Endothelial cell of umbilical vein (primary cell): ENCODE results near the gene ENOSF1. TPM values are rescaled to one million over a fixed set of nuclear protein-coding genes. Genes with fewer than 3 reads are reported as not detected.

ENCODE experiments used
- BruUV-seq: library from RNA; stranded (reverse); fragments of 400-500 nt; replicated peaks from 2 replicates; lab custom pipeline; 2021; lab: Mats Ljungman, UMichigan
- CTCF ChIA-PET: fragments of 300-600, 350-600 bp; sonication (Branson Sonifier 250); formaldehyde crosslinking; loops from one replicate; lab custom pipeline; 2021; ENCODE audit warnings: antibody characterized with exemption, inconsistent platforms; lab: Charles Lee
- POLR2A ChIA-PET: fragments of 300-600, 350-600 bp; sonication (Branson Sonifier 250); formaldehyde crosslinking; loops from one replicate; lab custom pipeline; 2021; ENCODE audit warnings: antibody characterized with exemption, inconsistent platforms; lab: Charles Lee
- DNase-seq: peaks from one replicate; pipeline ENCODE4 v3.0.0-alpha.2; 2011; ENCODE audit warnings: low read depth, low spot score
- FAIRE-seq: peaks from 2 replicates; lab custom pipeline; 2011; peaks lifted over from hg19 to GRCh38; lab: Jason Lieb, UNC
- H2AFZ ChIP-seq: 2 replicates; pipeline ENCODE4 v1.6.0; 2012; ENCODE audit warnings: low read depth, low read length, control low read depth, inconsistent platforms
- H3K27ac ChIP-seq: 2 replicates; pipeline ENCODE4 v1.5.1; 2011; ENCODE audit warnings: low read depth, mild to moderate bottlenecking, control low read depth, low read length, moderate library complexity; ENCODE audit not compliant: insufficient read depth
- H3K27me3 ChIP-seq, 2 experiments: 2 replicates each; pipeline versions ENCODE4 v1.6.0 to v1.6.1; 2011; ENCODE audit warnings: low read length in 2 of 2, mixed read lengths in 1 of 2; ENCODE audit not compliant: control insufficient read depth in 2 of 2, insufficient read depth in 2 of 2
- H3K36me3 ChIP-seq, 2 experiments: 2 replicates in 1 of 2; 3 replicates in 1 of 2; pipeline ENCODE4 v1.5.1; 2011; ENCODE audit warnings: low read length in 2 of 2, mild to moderate bottlenecking in 1 of 2, moderate library complexity in 1 of 2; ENCODE audit not compliant: control insufficient read depth in 2 of 2, insufficient read depth in 2 of 2; ENCODE audit errors: extremely low read depth in 1 of 2
- H3K4me1 ChIP-seq: 3 replicates; pipeline ENCODE4 v1.5.1; 2011; ENCODE audit warnings: mild to moderate bottlenecking, low read length; ENCODE audit not compliant: control insufficient read depth, insufficient read depth; ENCODE audit errors: extremely low read depth
- H3K4me2 ChIP-seq: 2 replicates; pipeline ENCODE4 v1.6.1; 2011; ENCODE audit warnings: low read length, control low read depth, mixed read lengths; ENCODE audit not compliant: insufficient read depth
- H3K4me3 ChIP-seq, 3 experiments: fragments of 200-600 bp in 1 of 3; sonication (generic), shearing (Covaris generic) in 1 of 3; replicated peaks in 1 of 3; 2 replicates each; pipeline ENCODE4 v1.5.1; 2011 to 2016; ENCODE audit warnings: control low read depth in 3 of 3, low read length in 3 of 3, mild to moderate bottlenecking in 2 of 3, inconsistent platforms in 1 of 3, low read depth in 1 of 3, moderate library complexity in 1 of 3; ENCODE audit not compliant: insufficient read depth in 1 of 3
- H3K79me2 ChIP-seq: 2 replicates; pipeline ENCODE4 v1.6.0; 2012; ENCODE audit warnings: low read length, inconsistent platforms; ENCODE audit not compliant: control insufficient read depth, insufficient read depth
- H3K9ac ChIP-seq: replicated peaks from 2 replicates; pipeline ENCODE3; 2011; ENCODE audit warnings: low read length, control low read depth; ENCODE audit not compliant: insufficient read depth; ENCODE audit errors: extremely low read depth
- H3K9me1 ChIP-seq: replicated peaks from 3 replicates; pipeline ENCODE4 v1.6.0; 2011; ENCODE audit warnings: mild to moderate bottlenecking, low read length; ENCODE audit not compliant: control insufficient read depth, insufficient read depth; ENCODE audit errors: extremely low read depth
- H3K9me3 ChIP-seq: replicated peaks from 2 replicates; pipeline ENCODE4 v1.5.1; 2012; ENCODE audit warnings: low read length, inconsistent platforms; ENCODE audit not compliant: control insufficient read depth, insufficient read depth
- H4K20me1 ChIP-seq: replicated peaks from 2 replicates; pipeline ENCODE3; 2011; ENCODE audit warnings: mild to moderate bottlenecking, low read length; ENCODE audit not compliant: control insufficient read depth, insufficient read depth; ENCODE audit errors: extremely low read depth
- CTCF ChIP-seq, 2 donors: IDR thresholded peaks; 1 replicate in 1 of 2; 2 replicates in 1 of 2; pipeline ENCODE4 v1.5.1; 2011; ENCODE audit warnings: low read length in 2 of 2, mild to moderate bottlenecking in 2 of 2, moderate library complexity in 2 of 2, control low read depth in 1 of 2, inconsistent platforms in 1 of 2, low read depth in 1 of 2; ENCODE audit not compliant: insufficient read depth in 1 of 2; ENCODE audit errors: extremely low read depth in 1 of 2
- FOS ChIP-seq: IDR thresholded peaks from 2 replicates; pipeline ENCODE4 v1.6.1; 2011; ENCODE audit warnings: mild to moderate bottlenecking, low read length, moderate library complexity, borderline replicate concordance; ENCODE audit not compliant: insufficient read depth
- GATA2 ChIP-seq: IDR thresholded peaks from 2 replicates; pipeline ENCODE4 v1.7.0; 2011; ENCODE audit warnings: low read depth, mild to moderate bottlenecking, moderate library complexity, mixed read lengths, low read length; ENCODE audit not compliant: insufficient read length, insufficient read depth
- MAX ChIP-seq: IDR thresholded peaks from 2 replicates; pipeline ENCODE4 v1.6.1; 2011; ENCODE audit not compliant: insufficient read depth, insufficient read length
- MYC ChIP-seq: IDR thresholded peaks from one replicate; pipeline ENCODE4 v1.6.1; 2011; ENCODE audit warnings: mild to moderate bottlenecking, low read depth, low read length
- POLR2A ChIP-seq: IDR thresholded peaks from 2 replicates; pipeline ENCODE4 v1.6.1; 2012; ENCODE audit warnings: low read depth, mild to moderate bottlenecking, control low read depth, low read length
- POLR2AphosphoS5 ChIP-seq: IDR thresholded peaks from 2 replicates; pipeline ENCODE4 v1.6.1; 2012; ENCODE audit warnings: low read depth, mild to moderate bottlenecking, control low read depth, low read length, moderate library complexity; ENCODE audit not compliant: insufficient read depth
- dilution Hi-C: fragments of 300-500 bp; cut with MboI; formaldehyde crosslinking; loops from one replicate; pipeline ENCODE4 v1.15.0; 2019; ENCODE audit warnings: low sequenced_read_pairs; ENCODE audit not compliant: extremely low pct_ligation_motif_present
- intact Hi-C: fragments of 100-400 bp; cut with micrococcal nuclease; formaldehyde crosslinking; loops from one replicate; pipeline ENCODE4 v1.10.0; 2022
- polyA plus RNA-seq, 4 experiments: library from polyadenylated mRNA; depleted of rRNA in 3 of 4; stranded (reverse) in 3 of 4; unstranded in 1 of 4; fragments of >200 nt; gene quantifications; 2 replicates each; pipeline versions ENCODE4 v1.2.1 to v1.2.3, GENCODE V29; 2011 to 2012; ENCODE audit warnings: missing spikeins in 1 of 4
- total RNA-seq: library from RNA; stranded (reverse); gene quantifications from 2 replicates; pipeline ENCODE4 v1.2.3, GENCODE V29; 2021

The ENOSF1 gene
- total and polyA plus RNA-seq, 2 donors (not counting 3 experiments of a cell fraction or from before 2014, with no cell fraction given) = 19.5 to 50.5 TPM

GRCh38 chr18:717003-717402, 4.6 kb upstream of the ENOSF1 start:
- dilution Hi-C loops = no loop called here
- Histone ChIP-seq H3K4me3 (no peak overlapping the region), H4K20me1 (no peaks in the 10 kb centered on the region), H3K9me3 (no peaks in the 10 kb centered on the region), H3K4me1 (no peaks in the 10 kb centered on the region), H3K9ac (no peak overlapping the region), H2AFZ (no peak overlapping the region), H3K4me2 (no peak overlapping the region), H3K36me3 (peaks cover 0 to 2% of the 10 kb centered on the region in 2 experiments), H3K9me1 (no peaks in the 10 kb centered on the region), H3K27ac (no peak overlapping the region), H3K27me3 (no peaks in the 10 kb centered on the region), H3K79me2 (no peaks in the 10 kb centered on the region)
- FAIRE-seq (no peak), DNase-seq (no peak)
- TF ChIP-seq MYC = no peak
- no peak for TF ChIP-seq MAX
- TF ChIP-seq FOS = no peak
- TF ChIP-seq GATA2 = no peak
- no peak for TF ChIP-seq CTCF (IDR thresholded peaks at IDR 0.05; ENCODE audit: extremely low read depth in 1 of 2, insufficient read depth in 1 of 2, low read depth in 1 of 2, low read length in 2 of 2)
- no peak for TF ChIP-seq POLR2A
- TF ChIP-seq POLR2AphosphoS5 = no peak
- ChIA-PET CTCF (interaction anchor here (1.8 to 3.1 kb wide), 3 partner anchors 23 to 123 kb away, joined by 5 to 23 read pairs (median 14); no protein-coding TSS in a partner anchor), POLR2A (interaction anchor here (0.6 kb wide), 1 partner anchor 9 kb away, joined by 9 read pairs; no protein-coding TSS in a partner anchor)
- intact Hi-C loops = no loop called here
- no TSS peak for BruUV-seq
